CD4-positive, CD25-positive, alpha-beta regulatory T cell (primary cell): ENCODE data around the gene ZNF865. TPM values are rescaled to one million over a fixed set of nuclear protein-coding genes. Genes with fewer than 3 reads are reported as not detected.
A peak's percentile ranks its signal among the peaks of the same experiment; 100 is the strongest.

Source experiments
- ATAC-seq, 2 donors: fragments of 150-1000 bp; cut with Tn5 transposase; one replicate each; pipeline ENCODE4 v1.10.0; 2021; ENCODE audit warnings: low read depth in 2 of 2, moderate number of reproducible peaks in 2 of 2, moderate library complexity in 1 of 2
- DNase-seq, 3 donors: peaks; one replicate each; pipeline versions ENCODE4 v3.0.0 to v3.0.0-alpha.2; 2012 to 2022; ENCODE audit warnings: mixed read lengths in 1 of 3
- H3K27ac ChIP-seq: one replicate; pipeline ENCODE4 v1.7.0; 2013; ENCODE audit warnings: mild to moderate bottlenecking, low read length; ENCODE audit not compliant: insufficient read depth, poor library complexity, severe bottlenecking
- H3K27me3 ChIP-seq: one replicate; pipeline ENCODE4 v1.7.0; 2013; ENCODE audit warnings: low read length; ENCODE audit not compliant: control insufficient read depth, insufficient read depth
- H3K36me3 ChIP-seq: one replicate; pipeline ENCODE4 v1.7.0; 2013; ENCODE audit warnings: mild to moderate bottlenecking, low read length, moderate library complexity; ENCODE audit not compliant: control insufficient read depth, insufficient read depth
- H3K4me1 ChIP-seq: 2 replicates; pipeline ENCODE4 v1.7.0; 2013; ENCODE audit warnings: mild to moderate bottlenecking, low read length; ENCODE audit not compliant: insufficient read depth, control insufficient read depth, poor library complexity, severe bottlenecking
- H3K4me3 ChIP-seq: one replicate; pipeline ENCODE4 v1.7.0; 2013; ENCODE audit warnings: low read depth, mild to moderate bottlenecking, low read length, moderate library complexity
- H3K9me3 ChIP-seq, 2 experiments: 1 replicate in 1 of 2; 2 replicates in 1 of 2; pipeline ENCODE4 v1.7.0; 2013; ENCODE audit warnings: low read length in 2 of 2, mild to moderate bottlenecking in 1 of 2, moderate library complexity in 1 of 2; ENCODE audit not compliant: control insufficient read depth in 2 of 2
- H3K27ac Mint-ChIP-seq, 3 donors: one replicate each; pipeline ENCODE4 v1.8.0; 2020 to 2022; ENCODE audit warnings: mild to moderate bottlenecking in 3 of 3, mixed read lengths in 3 of 3, moderate library complexity in 2 of 3
- H3K27me3 Mint-ChIP-seq: one replicate; pipeline ENCODE4 v1.8.0; 2022; ENCODE audit warnings: mild to moderate bottlenecking, mixed read lengths
- H3K36me3 Mint-ChIP-seq: one replicate; pipeline ENCODE4 v1.8.0; 2020; ENCODE audit warnings: mixed read lengths
- H3K4me1 Mint-ChIP-seq, 4 donors: one replicate each; pipeline ENCODE4 v1.8.0; 2020 to 2022; ENCODE audit warnings: mixed read lengths in 4 of 4, mild to moderate bottlenecking in 1 of 4
- H3K4me3 Mint-ChIP-seq, 4 donors: one replicate each; pipeline ENCODE4 v1.8.0; 2020 to 2022; ENCODE audit warnings: mild to moderate bottlenecking in 4 of 4, mixed read lengths in 4 of 4, moderate library complexity in 3 of 4
- H3K9me3 Mint-ChIP-seq, 7 donors: one replicate each; pipeline ENCODE4 v1.8.0; 2020 to 2022; ENCODE audit warnings: mixed read lengths in 7 of 7, mild to moderate bottlenecking in 3 of 7, moderate library complexity in 2 of 7
- polyA plus RNA-seq, 4 donors: library from polyadenylated mRNA; unstranded; fragments of 300-500 nt; fragmentation: Illumina TruSeq; gene quantifications; one replicate each; pipeline ENCODE4 v1.2.3, GENCODE V29; 2021
- total RNA-seq: library from RNA; stranded (reverse); gene quantifications from one replicate; pipeline ENCODE4 v1.2.3, GENCODE V29; 2022

The ZNF865 gene
- total and polyA plus RNA-seq, 5 donors from 2014 or later = 0.05 to 12.8 (median 0.10) TPM

DNA sequence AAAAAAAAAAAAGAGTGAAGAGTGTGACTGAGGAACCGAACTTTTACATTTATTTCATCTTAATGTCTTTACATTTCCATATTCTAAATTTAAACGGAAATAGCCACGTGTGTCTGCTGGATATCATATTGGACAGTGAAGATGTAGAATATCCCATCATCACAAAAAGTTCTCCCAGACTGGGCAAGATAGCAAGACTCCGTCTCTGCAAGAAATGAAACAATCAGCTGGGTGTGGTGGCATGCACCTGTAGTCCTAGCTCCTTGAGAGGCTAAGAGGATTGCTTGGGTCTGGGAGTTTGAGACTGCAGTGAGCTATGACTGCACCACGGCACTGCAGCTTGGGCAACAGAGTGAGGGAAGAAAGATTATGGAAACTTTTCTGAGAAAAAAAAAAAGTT lies 28.7 kb upstream of the ZNF865 start:
- Histone ChIP-seq H3K4me3 (no peak overlapping the region), H3K4me1 (peaks cover 13% of the 10 kb centered on the region), H3K27me3 (no peaks in the 10 kb centered on the region), H3K36me3 (no peaks in the 10 kb centered on the region), H3K9me3 (no peaks in the 10 kb centered on the region), H3K27ac (no peak overlapping the region)
- peaks cover 5% of the 10 kb centered on the region for H3K27me3 Mint-ChIP-seq
- peaks cover 13% of the 10 kb centered on the region for H3K36me3 Mint-ChIP-seq
- ATAC-seq (no peak), DNase-seq (no peak)
- H3K4me3 Mint-ChIP-seq = peak overlapping the region; percentile 53 to 66 (median 64)
- peaks cover 0 to 3% (median 0%) of the 10 kb centered on the region in 7 donors for H3K9me3 Mint-ChIP-seq
- peak overlapping the region in 1 of 3 donors; percentile 89 for H3K27ac Mint-ChIP-seq
- H3K4me1 Mint-ChIP-seq = peaks cover 11 to 19% (median 14%) of the 10 kb centered on the region in 4 donors

DNA sequence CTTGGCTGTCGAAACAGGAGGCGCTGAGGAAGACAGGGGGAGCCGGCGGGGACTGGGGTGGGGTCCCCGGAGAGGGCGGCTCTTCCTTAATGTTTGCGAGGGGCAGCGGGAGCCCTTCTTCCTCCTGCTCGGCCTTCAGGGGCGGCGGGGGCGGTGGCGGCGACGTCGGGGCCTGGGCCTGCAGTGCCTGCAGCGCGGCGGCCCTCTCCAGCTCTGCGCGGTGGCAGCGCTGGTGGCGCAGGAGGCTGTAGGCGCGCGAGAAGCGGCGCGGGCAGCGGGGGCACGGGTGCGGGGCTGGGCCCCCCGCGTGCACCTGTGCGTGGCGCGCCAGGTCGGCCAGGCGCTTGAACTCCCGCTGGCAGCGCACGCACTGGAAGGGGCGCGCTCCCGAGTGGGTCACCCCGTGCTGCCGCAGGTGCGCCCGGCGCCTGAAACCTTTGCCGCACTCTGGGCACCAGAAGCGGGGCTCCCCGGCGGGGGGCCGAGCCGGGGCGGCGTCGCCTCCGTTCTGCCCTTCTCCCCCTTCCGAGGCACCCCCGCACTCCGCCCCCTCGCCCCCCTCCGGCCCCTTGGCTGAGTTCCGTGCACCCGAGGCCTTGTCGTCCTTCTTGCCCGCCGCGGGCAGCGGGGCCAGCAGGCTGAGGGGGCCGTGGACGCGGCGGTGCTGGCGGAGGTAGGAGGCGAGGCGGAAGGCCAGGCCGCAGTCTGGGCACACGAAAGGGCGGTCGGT lies 27.3 kb upstream of the ZNF865 start:
- Histone ChIP-seq H3K27me3 (no peaks in the 10 kb centered on the region), H3K27ac (no peak overlapping the region), H3K36me3 (no peaks in the 10 kb centered on the region), H3K4me1 (peaks cover 13% of the 10 kb centered on the region), H3K9me3 (no peaks in the 10 kb centered on the region), H3K4me3 (no peak overlapping the region)
- H3K9me3 Mint-ChIP-seq = peaks cover 0 to 3% (median 0%) of the 10 kb centered on the region in 7 donors
- DNase-seq (no peak), ATAC-seq (no peak)
- H3K4me1 Mint-ChIP-seq = peaks cover 11 to 25% (median 18%) of the 10 kb centered on the region in 4 donors
- peaks cover 13% of the 10 kb centered on the region for H3K36me3 Mint-ChIP-seq
- no peak overlapping the region for H3K4me3 Mint-ChIP-seq
- H3K27ac Mint-ChIP-seq = no peak overlapping the region
- H3K27me3 Mint-ChIP-seq = peaks cover 5% of the 10 kb centered on the region

DNA sequence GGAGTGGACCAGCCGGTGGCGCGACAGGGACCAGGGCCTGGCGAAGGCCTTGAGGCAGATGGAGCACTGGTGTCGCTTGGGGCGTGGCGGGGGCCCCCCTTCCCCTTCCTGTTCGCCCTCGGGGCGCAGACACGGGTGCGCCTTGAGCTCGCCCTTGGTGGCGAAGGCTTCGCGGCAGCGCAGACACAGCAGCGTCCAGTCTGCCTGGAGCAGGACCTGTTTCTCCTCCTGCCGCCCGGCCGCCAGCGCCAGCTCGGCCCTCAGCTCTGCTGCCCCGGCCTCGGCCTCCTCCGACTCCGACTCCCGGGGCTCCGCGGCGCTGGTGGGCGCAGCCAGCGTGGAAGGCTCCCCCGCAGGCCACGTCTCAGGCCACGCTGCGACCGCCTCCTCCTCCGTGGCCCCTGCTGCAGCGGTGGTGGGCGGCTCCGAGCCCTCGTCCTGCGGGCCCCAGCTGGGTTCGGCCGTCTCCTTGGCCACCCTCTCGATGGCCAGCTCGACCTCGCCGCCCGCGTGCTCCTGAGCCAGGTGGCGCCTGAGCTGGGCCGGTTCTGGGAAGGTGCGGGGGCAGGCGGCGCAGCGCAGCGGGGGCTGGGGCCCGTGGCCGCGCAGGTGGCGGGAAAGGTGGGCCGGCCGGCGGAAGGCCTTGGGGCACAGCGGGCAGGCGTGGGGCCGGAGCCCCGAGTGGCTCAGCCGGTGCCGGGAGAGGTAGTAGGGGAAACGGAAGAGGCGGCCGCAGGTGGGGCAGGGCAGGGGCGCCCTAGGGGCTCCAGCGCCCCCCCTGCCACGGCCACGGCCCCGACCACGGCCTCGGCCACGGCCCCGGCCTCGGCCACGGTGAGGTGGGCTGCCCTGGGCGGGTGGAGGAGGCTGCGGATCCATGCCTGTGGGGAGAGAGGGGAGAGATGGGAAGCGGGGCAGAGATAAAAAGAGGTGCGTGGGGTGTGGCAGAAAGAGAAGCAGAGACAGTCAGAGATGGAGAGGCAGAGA lies 26.4 kb upstream of the ZNF865 start:
- Mint-ChIP-seq H3K4me3 (peak overlapping the region; percentile 88 to 94 (median 92)), H3K36me3 (peaks cover 13% of the 10 kb centered on the region), H3K27me3 (peaks cover 5% of the 10 kb centered on the region), H3K4me1 (peaks cover 11 to 25% (median 18%) of the 10 kb centered on the region in 4 donors), H3K27ac (peak overlapping the region in 2 of 3 donors; percentile 94 to 96), H3K9me3 (peaks cover 0 to 3% (median 0%) of the 10 kb centered on the region in 7 donors)
- DNase-seq = no peak
- H3K9me3 ChIP-seq = no peaks in the 10 kb centered on the region
- no peak for ATAC-seq
- H3K4me1 ChIP-seq = peaks cover 13% of the 10 kb centered on the region
- H3K4me3 ChIP-seq = peak overlapping the region; percentile 54
- no peak overlapping the region for H3K27ac ChIP-seq
- H3K27me3 ChIP-seq = no peaks in the 10 kb centered on the region
- no peaks in the 10 kb centered on the region for H3K36me3 ChIP-seq

DNA sequence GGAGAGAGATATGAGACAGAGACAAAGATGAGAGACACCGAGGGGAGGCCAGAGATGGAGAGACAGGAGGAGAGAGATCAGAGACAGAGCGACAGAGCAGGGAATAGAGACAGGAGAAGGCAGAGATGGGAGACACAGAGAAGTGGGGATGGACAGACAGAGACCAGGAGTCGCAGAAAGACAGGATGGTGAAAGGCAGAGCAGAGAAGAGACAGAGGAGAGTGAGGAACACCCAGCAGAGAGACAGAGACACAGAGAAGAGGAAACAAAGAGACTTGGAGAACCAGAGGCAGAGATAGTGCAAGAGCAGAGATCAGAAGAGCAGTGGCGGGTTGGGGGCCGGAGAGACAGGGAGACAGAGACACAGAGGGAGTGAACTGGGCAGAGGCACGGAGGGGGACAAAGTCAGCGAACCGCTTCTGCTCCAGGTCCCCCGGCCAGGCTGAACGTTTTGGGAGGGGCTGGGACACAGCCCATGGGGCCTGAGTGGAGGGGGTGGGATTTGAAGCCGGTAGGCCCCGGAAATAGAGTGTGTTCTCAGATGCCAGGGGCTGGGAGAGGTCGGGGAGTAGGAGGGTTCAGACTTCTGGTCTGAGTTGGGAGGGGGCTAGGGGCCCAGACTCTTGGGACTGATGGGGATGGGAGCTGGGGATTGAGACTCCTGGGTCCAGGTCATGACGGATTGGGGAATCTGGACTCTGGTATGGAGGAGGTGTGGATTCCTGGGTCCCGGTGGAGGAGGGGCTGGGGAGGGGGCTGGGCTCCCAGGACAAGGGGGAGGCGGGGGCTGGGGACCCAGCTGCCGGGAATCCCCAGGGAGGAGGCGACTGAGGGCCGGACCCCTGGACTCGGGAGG lies 25.5 kb upstream of the ZNF865 start:
- Mint-ChIP-seq H3K36me3 (peaks cover 13% of the 10 kb centered on the region), H3K27ac (peak overlapping the region; percentile 58 to 96 (median 94)), H3K27me3 (peaks cover 10% of the 10 kb centered on the region), H3K4me3 (peak overlapping the region; percentile 88 to 94 (median 92)), H3K4me1 (peaks cover 11 to 25% (median 18%) of the 10 kb centered on the region in 4 donors), H3K9me3 (peaks cover 0 to 3% (median 0%) of the 10 kb centered on the region in 7 donors)
- Histone ChIP-seq H3K27me3 (no peaks in the 10 kb centered on the region), H3K4me3 (peak overlapping the region; percentile 54), H3K27ac (peak overlapping the region; percentile 77), H3K9me3 (no peaks in the 10 kb centered on the region), H3K36me3 (no peaks in the 10 kb centered on the region), H3K4me1 (peaks cover 13% of the 10 kb centered on the region)
- peak in 1 of 3 donors; percentile 18 for DNase-seq
- ATAC-seq = peak in 1 of 2 donors; percentile 29

DNA sequence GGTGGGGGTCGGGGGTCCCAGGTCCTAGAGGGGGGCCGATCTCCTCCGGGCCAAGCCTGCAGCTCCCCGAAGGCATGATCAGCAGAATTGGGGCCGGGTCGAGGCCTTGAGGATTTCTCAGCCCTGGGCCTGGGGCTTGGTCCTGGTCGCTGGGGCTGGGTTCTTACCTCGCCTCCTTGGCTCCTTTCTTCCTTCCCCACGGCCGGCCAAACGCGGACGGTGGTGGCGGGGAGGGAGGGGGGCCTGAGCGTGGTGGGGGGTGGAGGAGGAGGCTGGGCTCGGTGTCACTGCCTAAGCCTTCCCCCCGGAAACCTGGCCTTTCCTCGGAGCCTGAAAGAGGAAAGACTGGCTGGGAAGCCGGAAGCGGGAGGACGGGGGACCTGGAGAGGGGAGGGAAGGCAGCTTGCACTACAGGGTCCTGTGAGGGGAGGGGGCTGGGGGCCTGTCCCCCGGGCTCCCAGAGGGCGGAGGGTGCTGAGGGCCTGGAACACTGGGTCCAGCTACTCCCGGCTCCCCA lies 24.8 kb upstream of the ZNF865 start, which contains the start of gene ZNF579:
TSS of gene ZNF579 (minus strand) at position 221 of the 517 bp plus-strand sequence. CDS start 1,209 bp downstream, outside the sequence.
- Histone ChIP-seq H3K4me3 (peak within 1 kb of the TSS; percentile 75), H3K27ac (peak within 1 kb of the TSS; percentile 77), H3K9me3 (no peaks in the 10 kb centered on the region), H3K27me3 (no peaks in the 10 kb centered on the region), H3K4me1 (peaks cover 14% of the 10 kb centered on the region), H3K36me3 (no peaks in the 10 kb centered on the region)
- peaks cover 16 to 30% (median 20%) of the 10 kb centered on the region in 4 donors for H3K4me1 Mint-ChIP-seq
- H3K36me3 Mint-ChIP-seq = peaks cover 13% of the 10 kb centered on the region
- H3K4me3 Mint-ChIP-seq = peak within 1 kb of the TSS; percentile 88 to 94 (median 92)
- peaks cover 0 to 3% (median 0%) of the 10 kb centered on the region in 7 donors for H3K9me3 Mint-ChIP-seq
- H3K27me3 Mint-ChIP-seq = peaks cover 14% of the 10 kb centered on the region
- peak within 1 kb of the TSS; percentile 58 to 96 (median 94) for H3K27ac Mint-ChIP-seq
- ATAC-seq (peak; percentile 46 to 65), DNase-seq (peak; percentile 48 to 82 (median 66))

DNA sequence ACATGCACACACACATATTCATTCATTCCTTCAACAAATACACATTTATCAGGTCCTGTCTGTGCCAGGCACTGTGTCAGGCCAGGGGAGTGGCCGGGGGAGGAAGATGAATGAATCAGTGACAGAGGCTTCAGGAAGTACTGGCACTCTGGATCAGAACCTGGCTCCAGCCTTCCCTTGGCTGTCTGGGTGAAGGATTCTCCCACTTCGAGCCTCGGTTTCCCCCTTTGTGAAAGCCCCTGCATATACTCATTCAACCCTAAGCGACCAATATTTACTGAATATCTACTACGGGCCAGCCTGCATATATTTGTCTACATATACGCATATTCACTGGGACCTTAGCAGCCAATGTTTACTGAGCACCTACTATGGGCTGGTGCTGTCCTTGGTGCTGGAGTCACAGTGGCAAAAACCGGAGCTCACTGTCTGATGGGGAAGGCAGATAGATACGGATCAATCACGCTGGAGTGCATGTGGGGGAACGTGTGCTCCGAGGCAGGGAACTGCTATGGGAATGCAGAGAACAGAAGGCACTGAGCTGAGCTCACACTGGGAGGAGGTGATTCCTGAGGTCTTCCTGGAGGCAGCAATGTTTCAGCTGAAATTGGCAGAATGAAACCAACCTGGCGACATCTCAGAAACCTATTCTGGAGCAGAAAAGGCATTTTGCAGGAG lies 24.2 kb upstream of the ZNF865 start:
- peak overlapping the region; percentile 14 to 80 (median 26) for H3K27ac Mint-ChIP-seq
- H3K27me3 Mint-ChIP-seq = peaks cover 14% of the 10 kb centered on the region
- peaks cover 16 to 35% (median 20%) of the 10 kb centered on the region in 4 donors for H3K4me1 Mint-ChIP-seq
- H3K4me3 ChIP-seq = peak overlapping the region; percentile 75
- peak overlapping the region; percentile 77 for H3K27ac ChIP-seq
- peak overlapping the region; percentile 85 to 94 (median 92) for H3K4me3 Mint-ChIP-seq
- peaks cover 13% of the 10 kb centered on the region for H3K36me3 Mint-ChIP-seq
- H3K36me3 ChIP-seq = no peaks in the 10 kb centered on the region
- H3K4me1 ChIP-seq = peaks cover 20% of the 10 kb centered on the region
- DNase-seq (peak in 1 of 3 donors; percentile 27), ATAC-seq (no peak)
- H3K9me3 ChIP-seq = no peaks in the 10 kb centered on the region
- H3K9me3 Mint-ChIP-seq = peaks cover 0 to 2% (median 0%) of the 10 kb centered on the region in 7 donors
- H3K27me3 ChIP-seq = no peaks in the 10 kb centered on the region
